Measurements from ENCODE around the gene RAB40B.

Gene RAB40B

DNA sequence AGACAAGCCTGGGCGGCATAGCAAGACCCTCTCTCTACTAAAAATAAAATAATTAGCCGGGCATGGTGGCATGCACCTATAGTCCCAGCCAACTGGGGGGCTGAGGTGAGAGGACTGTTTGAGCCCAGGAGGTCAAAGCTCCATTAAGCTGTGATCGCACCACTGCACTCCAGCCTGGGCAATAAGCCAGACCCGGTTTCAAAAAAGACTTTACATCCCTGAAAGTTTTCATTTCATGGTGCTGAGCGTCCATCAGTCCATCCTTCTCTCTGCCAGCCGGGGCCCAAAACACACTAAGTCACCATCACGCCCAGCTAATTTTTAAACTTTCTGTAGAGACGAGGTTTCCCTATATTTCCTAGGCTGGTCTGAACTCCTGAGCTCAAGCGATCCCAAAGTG, 10.6 kb downstream of the RAB40B start:
- H3K4me1 ChIP-seq (ENCODE audit: control insufficient read depth, insufficient read depth, low read length, poor library complexity, severe bottlenecking): no peaks in the 10 kb centered on the region
- WGBS, 2 experiments (ENCODE audit: insufficient coverage in 2 of 2): 88 to 95% methylated on average over 8 to 9 of the region's 9 CpGs
- no peaks in the 10 kb centered on the region for H3K36me3 ChIP-seq (ENCODE audit: control insufficient read depth, insufficient read depth, low read length)
- H3K4me3 ChIP-seq (ENCODE audit: extremely low read depth, insufficient read depth, low read length, poor library complexity, severe bottlenecking): no peak overlapping the region
- H3K27ac ChIP-seq (ENCODE audit: low read depth, low read length, severe bottlenecking): no peak overlapping the region
- no peaks in the 10 kb centered on the region for H3K9me3 ChIP-seq (ENCODE audit: control insufficient read depth, low read length)

- no peak overlapping the region for H3K27ac ChIP-seq (ENCODE audit: low read depth, low read length, severe bottlenecking)
- WGBS, 2 experiments (ENCODE audit: insufficient coverage in 2 of 2): 83 to 86% methylated on average over 7 to 8 of the region's 10 CpGs
These were observed 11.1 kb downstream of the RAB40B start for GRCh38 chr17:82687375-82687861.

DNA sequence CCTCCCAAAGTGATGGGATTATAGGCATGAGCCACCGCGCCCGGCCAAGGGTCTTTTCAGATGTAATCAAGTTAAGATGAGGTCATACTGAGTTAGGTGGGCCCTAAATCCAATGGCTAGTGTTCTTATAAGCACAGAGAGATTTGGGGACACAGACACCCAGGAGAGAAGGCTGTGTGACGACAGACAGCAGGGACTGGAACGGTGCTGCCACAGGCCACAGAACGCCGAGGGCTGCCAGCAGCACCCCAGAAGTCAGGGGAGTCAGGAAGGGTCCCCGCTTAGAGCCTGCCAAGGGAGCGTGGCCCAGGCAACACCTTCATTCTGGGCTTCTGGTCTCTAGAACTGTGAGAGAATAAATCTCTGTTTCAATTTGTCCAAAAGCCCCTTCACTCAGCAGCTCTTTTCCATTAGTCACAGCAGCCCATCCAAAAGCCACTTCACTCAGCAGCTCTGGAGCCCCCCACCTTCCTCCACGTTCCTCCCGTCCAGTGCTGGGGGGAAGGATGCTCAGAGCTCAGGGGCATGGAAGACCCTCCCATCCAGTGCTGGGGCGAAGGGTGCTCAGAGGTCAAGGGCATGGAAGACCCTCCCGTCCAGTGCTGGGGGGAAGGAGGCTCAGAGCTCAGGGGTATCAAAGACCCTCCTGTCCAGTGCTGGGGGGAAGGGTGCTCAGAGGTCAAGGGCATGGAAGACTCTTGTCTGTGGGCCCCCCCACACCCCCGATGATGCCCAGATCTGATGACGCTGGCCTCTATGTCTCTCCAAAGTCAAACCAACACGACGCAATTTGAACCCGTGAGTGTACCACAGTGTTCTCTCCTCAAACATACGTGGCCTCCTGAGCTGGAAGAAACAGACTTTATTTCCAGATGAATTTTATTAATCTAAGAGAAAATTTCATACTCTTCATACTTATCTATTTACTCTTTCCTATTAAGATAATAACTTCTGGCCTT, 11.9 kb downstream of the RAB40B start:
- 93 to 94% methylated on average over 12 to 16 of the region's 19 CpGs for WGBS, 2 experiments (ENCODE audit: insufficient coverage in 2 of 2)
- Histone ChIP-seq H3K4me3 (ENCODE audit: extremely low read depth, insufficient read depth, low read length, poor library complexity, severe bottlenecking) (no peak overlapping the region), H3K36me3 (ENCODE audit: control insufficient read depth, insufficient read depth, low read length) (no peaks in the 10 kb centered on the region), H3K9me3 (ENCODE audit: control insufficient read depth, low read length) (no peaks in the 10 kb centered on the region), H3K4me1 (ENCODE audit: control insufficient read depth, insufficient read depth, low read length, poor library complexity, severe bottlenecking) (no peaks in the 10 kb centered on the region), H3K27ac (ENCODE audit: low read depth, low read length, severe bottlenecking) (no peak overlapping the region)

More at GRCh38 chr17:82687375-82687861, 11.1 kb downstream of the RAB40B start:
- no peaks in the 10 kb centered on the region for H3K4me1 ChIP-seq (ENCODE audit: control insufficient read depth, insufficient read depth, low read length, poor library complexity, severe bottlenecking)
- H3K9me3 ChIP-seq (ENCODE audit: control insufficient read depth, low read length): no peaks in the 10 kb centered on the region
- H3K36me3 ChIP-seq (ENCODE audit: control insufficient read depth, insufficient read depth, low read length): no peaks in the 10 kb centered on the region
- no peak overlapping the region for H3K4me3 ChIP-seq (ENCODE audit: extremely low read depth, insufficient read depth, low read length, poor library complexity, severe bottlenecking)

DNA sequence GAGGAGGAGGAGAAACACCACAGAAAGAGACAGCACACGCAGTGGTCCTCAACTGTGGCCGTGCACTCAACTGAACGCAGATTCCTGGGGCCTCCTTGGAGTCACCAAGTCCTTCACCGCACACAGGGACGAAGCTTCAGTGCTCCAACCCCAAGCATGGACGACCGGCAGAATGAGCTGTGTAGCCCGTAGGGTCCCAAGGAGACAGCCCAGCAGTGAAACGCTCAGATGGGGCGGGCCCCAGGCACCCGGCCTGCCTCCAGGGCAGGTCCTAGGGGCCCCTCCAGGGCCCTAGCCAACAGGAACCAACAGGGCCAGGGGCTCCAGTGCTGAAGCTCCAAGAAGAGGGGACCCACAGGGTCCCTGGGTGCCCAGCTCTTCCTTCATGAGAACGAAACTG, 13.2 kb downstream of the RAB40B start:
- no peaks in the 10 kb centered on the region for H3K36me3 ChIP-seq (ENCODE audit: control insufficient read depth, insufficient read depth, low read length)
- no peak overlapping the region for H3K27ac ChIP-seq (ENCODE audit: low read depth, low read length, severe bottlenecking)
- no peak overlapping the region for H3K4me3 ChIP-seq (ENCODE audit: extremely low read depth, insufficient read depth, low read length, poor library complexity, severe bottlenecking)
- H3K9me3 ChIP-seq (ENCODE audit: control insufficient read depth, low read length): peaks cover 6% of the 10 kb centered on the region
- H3K4me1 ChIP-seq (ENCODE audit: control insufficient read depth, insufficient read depth, low read length, poor library complexity, severe bottlenecking): no peaks in the 10 kb centered on the region
- WGBS, 2 experiments (ENCODE audit: insufficient coverage in 2 of 2): 89 to 91% methylated on average over 11 to 12 of the region's 12 CpGs

- 88 to 93% methylated on average over 8 to 9 of the region's 13 CpGs for WGBS, 2 experiments (ENCODE audit: insufficient coverage in 2 of 2)
- H3K36me3 ChIP-seq (ENCODE audit: control insufficient read depth, insufficient read depth, low read length): no peaks in the 10 kb centered on the region
These were observed 14.2 kb downstream of the RAB40B start for GRCh38 chr17:82684228-82684841.

GRCh38 chr17:82683534-82683933, 15.0 kb downstream of the RAB40B start:
- Histone ChIP-seq H3K9me3 (ENCODE audit: control insufficient read depth, low read length) (peaks cover 6% of the 10 kb centered on the region), H3K4me1 (ENCODE audit: control insufficient read depth, insufficient read depth, low read length, poor library complexity, severe bottlenecking) (no peaks in the 10 kb centered on the region), H3K27ac (ENCODE audit: low read depth, low read length, severe bottlenecking) (no peak overlapping the region), H3K4me3 (ENCODE audit: extremely low read depth, insufficient read depth, low read length, poor library complexity, severe bottlenecking) (no peak overlapping the region), H3K36me3 (ENCODE audit: control insufficient read depth, insufficient read depth, low read length) (no peaks in the 10 kb centered on the region)
- WGBS, 2 experiments (ENCODE audit: insufficient coverage in 2 of 2): 64 to 100% methylated on average over 1 of the region's 1 CpG

More at GRCh38 chr17:82684228-82684841, 14.2 kb downstream of the RAB40B start:
- Histone ChIP-seq H3K4me3 (ENCODE audit: extremely low read depth, insufficient read depth, low read length, poor library complexity, severe bottlenecking) (no peak overlapping the region), H3K4me1 (ENCODE audit: control insufficient read depth, insufficient read depth, low read length, poor library complexity, severe bottlenecking) (no peaks in the 10 kb centered on the region), H3K27ac (ENCODE audit: low read depth, low read length, severe bottlenecking) (no peak overlapping the region), H3K9me3 (ENCODE audit: control insufficient read depth, low read length) (peaks cover 6% of the 10 kb centered on the region)

DNA sequence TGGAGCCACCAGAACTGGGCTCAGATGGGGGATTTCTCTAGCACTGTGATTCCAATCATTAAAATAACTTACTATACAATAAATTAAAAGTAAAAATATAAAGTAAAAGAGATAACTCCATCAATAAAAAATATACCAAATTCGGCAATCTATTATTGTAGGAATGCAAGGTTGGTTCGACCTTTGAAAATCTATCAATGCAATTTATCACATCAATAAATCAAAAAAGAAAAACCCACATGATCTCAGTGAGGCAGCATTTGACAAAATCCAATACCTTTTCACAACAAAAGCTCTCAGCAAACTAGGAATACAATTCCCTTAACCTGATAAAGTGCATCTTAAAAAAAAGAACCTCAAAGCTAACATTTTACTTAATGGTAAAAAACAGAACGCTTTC, 17.0 kb downstream of the RAB40B start:
- H3K4me3 ChIP-seq (ENCODE audit: extremely low read depth, insufficient read depth, low read length, poor library complexity, severe bottlenecking): no peak overlapping the region
- WGBS, 2 experiments (ENCODE audit: insufficient coverage in 2 of 2): 83 to 100% methylated on average over 1 of the region's 3 CpGs
- H3K4me1 ChIP-seq (ENCODE audit: control insufficient read depth, insufficient read depth, low read length, poor library complexity, severe bottlenecking): no peaks in the 10 kb centered on the region
- no peaks in the 10 kb centered on the region for H3K36me3 ChIP-seq (ENCODE audit: control insufficient read depth, insufficient read depth, low read length)
- H3K27ac ChIP-seq (ENCODE audit: low read depth, low read length, severe bottlenecking): no peak overlapping the region
- H3K9me3 ChIP-seq (ENCODE audit: control insufficient read depth, low read length): peaks cover 6% of the 10 kb centered on the region

DNA sequence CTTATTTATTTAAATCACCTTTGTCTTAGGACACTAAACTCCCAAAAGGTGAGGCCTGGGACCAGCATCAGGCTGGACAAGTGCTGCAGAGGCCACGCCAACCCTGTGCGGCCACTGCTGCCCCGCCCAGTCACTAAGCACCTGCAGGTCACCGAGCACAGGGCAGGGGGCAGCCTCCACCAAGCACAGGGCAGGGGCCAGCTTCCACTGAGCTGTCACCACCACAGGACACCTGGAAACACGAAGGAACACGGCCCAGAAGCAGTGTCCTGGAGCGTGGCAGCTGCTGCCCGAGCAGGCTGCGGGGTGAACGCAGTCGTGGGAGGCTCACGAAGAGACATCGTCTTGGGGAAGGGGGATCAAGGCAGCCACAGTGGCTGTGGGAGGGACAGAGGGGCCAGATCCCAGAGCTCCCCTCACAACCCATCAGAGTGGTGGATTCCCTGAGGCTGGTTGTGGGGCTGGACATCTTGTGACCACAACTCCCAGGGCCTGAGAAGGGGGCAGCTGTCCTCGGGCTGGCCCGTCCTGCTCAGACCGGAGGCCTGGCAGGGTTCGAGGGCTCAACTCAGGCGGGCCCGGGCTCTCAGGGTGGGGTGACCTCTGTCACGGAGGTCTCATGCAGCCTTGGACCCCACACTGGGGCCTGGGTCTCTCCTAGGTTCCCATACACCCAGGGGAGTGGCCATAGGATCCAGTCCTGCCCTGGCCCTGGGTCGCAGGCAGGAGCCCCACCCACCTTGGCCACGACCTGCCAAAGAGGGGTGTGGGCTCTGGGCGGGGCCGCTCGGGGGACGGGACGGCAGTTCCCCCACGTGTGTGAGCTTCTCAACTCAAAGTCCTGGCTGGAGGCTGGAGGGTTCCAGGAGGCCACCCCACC, 18.7 kb downstream of the RAB40B start:
- 84 to 88% methylated on average over 25 to 26 of the region's 28 CpGs for whole genome bisulfite sequencing, 2 experiments (ENCODE audit: insufficient coverage in 2 of 2)
- H3K4me3 ChIP-seq (ENCODE audit: extremely low read depth, insufficient read depth, low read length, poor library complexity, severe bottlenecking): no peak overlapping the region
- H3K36me3 ChIP-seq (ENCODE audit: control insufficient read depth, insufficient read depth, low read length): no peaks in the 10 kb centered on the region
- no peak overlapping the region for H3K27ac ChIP-seq (ENCODE audit: low read depth, low read length, severe bottlenecking)
- H3K9me3 ChIP-seq (ENCODE audit: control insufficient read depth, low read length): peaks cover 6% of the 10 kb centered on the region
- no peaks in the 10 kb centered on the region for H3K4me1 ChIP-seq (ENCODE audit: control insufficient read depth, insufficient read depth, low read length, poor library complexity, severe bottlenecking)

GRCh38 chr17:82678265-82678891, 20.1 kb downstream of the RAB40B start:
- 91% methylated on average over 6 to 12 of the region's 14 CpGs for WGBS, 2 experiments (ENCODE audit: insufficient coverage in 2 of 2)
- H3K9me3 ChIP-seq (ENCODE audit: control insufficient read depth, low read length): peaks cover 6% of the 10 kb centered on the region
- no peaks in the 10 kb centered on the region for H3K4me1 ChIP-seq (ENCODE audit: control insufficient read depth, insufficient read depth, low read length, poor library complexity, severe bottlenecking)
- H3K36me3 ChIP-seq (ENCODE audit: control insufficient read depth, insufficient read depth, low read length): no peaks in the 10 kb centered on the region
- no peak overlapping the region for H3K27ac ChIP-seq (ENCODE audit: low read depth, low read length, severe bottlenecking)
- H3K4me3 ChIP-seq (ENCODE audit: extremely low read depth, insufficient read depth, low read length, poor library complexity, severe bottlenecking): no peak overlapping the region
